GM12878 (cell line): Measurements from ENCODE around the gene PLCD1. TPM values are rescaled to one million over a fixed set of nuclear protein-coding genes. Genes with fewer than 3 reads are reported as not detected.

Experiments used
- ATAC-seq: fragments of 200-7000 bp; cut with Tn5 transposase; 3 replicates; pipeline ENCODE4 v1.9.1; 2020; ENCODE audit warnings: mild to moderate bottlenecking, moderate library complexity
- BruUV-seq: library from RNA; stranded (reverse); fragments of 400-500 nt; replicated peaks from 2 replicates; lab custom pipeline; 2021; lab: Mats Ljungman, UMichigan
- CTCF ChIA-PET: fragments of 300-600 bp; sonication (Branson Sonifier 250); formaldehyde crosslinking; extraction: SDS; loops from one replicate; lab custom pipeline; 2021; ENCODE audit warnings: inconsistent platforms; lab: Yijun Ruan, JAX
- POLR2A ChIA-PET: fragments of 350-600 bp; formaldehyde crosslinking; extraction: SDS; loops from one replicate; lab custom pipeline; 2021; ENCODE audit warnings: inconsistent platforms; lab: Charles Lee
- RAD21 ChIA-PET: fragments of 300-600 bp; sonication (Branson Sonifier 250); formaldehyde crosslinking; loops from one replicate; lab custom pipeline; 2023; ENCODE audit warnings: antibody characterized with exemption; ENCODE audit not compliant: unreplicated experiment; lab: Charles Lee
- SMC1A ChIA-PET: fragments of 300-600 bp; sonication (Branson Sonifier 250); formaldehyde crosslinking; loops from one replicate; lab custom pipeline; 2023; ENCODE audit not compliant: unreplicated experiment, uncharacterized antibody; lab: Charles Lee
- DNase-seq: peaks from one replicate; pipeline ENCODE4 v3.0.0-alpha.2; 2011; ENCODE audit warnings: low read depth, low spot score
- FAIRE-seq: peaks from 3 replicates; lab custom pipeline; 2011; peaks lifted over from hg19 to GRCh38; lab: Jason Lieb, UNC
- H2AFZ ChIP-seq: 2 replicates; pipeline ENCODE4 v1.6.0; 2011; ENCODE audit warnings: low read depth, low read length, control low read depth; ENCODE audit not compliant: control insufficient read depth
- H3K27ac ChIP-seq: 2 replicates; pipeline ENCODE4 v1.5.1; 2011; ENCODE audit warnings: control low read depth; ENCODE audit not compliant: control insufficient read depth, insufficient read depth
- H3K27me3 ChIP-seq, 2 experiments: replicated peaks in 1 of 2; 2 replicates each; pipeline versions ENCODE4 v1.6.0 to v1.6.1; 2011; ENCODE audit warnings: low read length in 1 of 2; ENCODE audit not compliant: control insufficient read depth in 2 of 2, insufficient read depth in 2 of 2
- H3K36me3 ChIP-seq, 2 experiments: 2 replicates each; pipeline ENCODE4 v1.5.1; 2011; ENCODE audit warnings: low read length in 1 of 2; ENCODE audit not compliant: control insufficient read depth in 2 of 2, insufficient read depth in 2 of 2
- H3K4me1 ChIP-seq: 2 replicates; pipeline ENCODE4 v1.6.1; 2011; ENCODE audit warnings: mild to moderate bottlenecking, low read length, moderate library complexity, mixed read lengths; ENCODE audit not compliant: control insufficient read depth, insufficient read depth
- H3K4me2 ChIP-seq: 2 replicates; pipeline ENCODE4 v1.6.0; 2011; ENCODE audit warnings: control low read depth; ENCODE audit not compliant: control insufficient read depth, insufficient read depth
- H3K4me3 ChIP-seq: fragments of 200-600 bp; sonication (generic); 2 replicates; pipeline ENCODE4 v1.5.1; 2016
- H3K79me2 ChIP-seq: 2 replicates; pipeline ENCODE4 v1.6.0; 2011; ENCODE audit warnings: low read length; ENCODE audit not compliant: control insufficient read depth, insufficient read depth
- H3K9ac ChIP-seq: 2 replicates; pipeline ENCODE4 v1.8.0; 2011; ENCODE audit warnings: low read length, control low read depth, mixed read lengths; ENCODE audit not compliant: control insufficient read depth, insufficient read depth
- H3K9me3 ChIP-seq: replicated peaks from 3 replicates; pipeline ENCODE4 v1.5.1; 2011; ENCODE audit warnings: mild to moderate bottlenecking, low read length; ENCODE audit not compliant: control insufficient read depth, insufficient read depth
- H4K20me1 ChIP-seq: 2 replicates; pipeline ENCODE4 v1.6.0; 2011; ENCODE audit not compliant: control insufficient read depth, insufficient read depth
- ATF7 ChIP-seq: fragments of 450-650 bp; IDR thresholded peaks from 2 replicates; pipeline ENCODE4 v1.6.1; 2016; ENCODE audit warnings: low read depth, mild to moderate bottlenecking
- FOXM1 ChIP-seq: IDR thresholded peaks from 2 replicates; pipeline ENCODE4 v1.6.1; 2012; ENCODE audit warnings: low read depth, mild to moderate bottlenecking, inconsistent platforms, low read length, moderate library complexity
- HDAC2 ChIP-seq: fragments of 200-600 bp; sonication (generic); IDR thresholded peaks from 2 replicates; pipeline ENCODE4 v1.6.1; 2017
- MEF2B ChIP-seq: fragments of 450-650 bp; IDR thresholded peaks from 2 replicates; pipeline ENCODE4 v1.6.1; 2018; ENCODE audit warnings: mild to moderate bottlenecking, moderate library complexity; ENCODE audit not compliant: partially characterized antibody, poor library complexity, severe bottlenecking
- POLR2AphosphoS2 ChIP-seq: IDR thresholded peaks from 2 replicates; pipeline ENCODE4 v1.6.1; 2011; ENCODE audit warnings: low read depth, mild to moderate bottlenecking, low read length, improper control_type of control experiment, moderate library complexity
- SMAD1 ChIP-seq: fragments of 450-650 bp; IDR thresholded peaks from 2 replicates; pipeline ENCODE4 v1.6.1; 2018; ENCODE audit warnings: mild to moderate bottlenecking, low read depth; ENCODE audit not compliant: partially characterized antibody
- STAT1 ChIP-seq: fragments of 450-650 bp; conservative IDR thresholded peaks from 2 replicates; pipeline ENCODE4 v1.6.1; 2014; ENCODE audit warnings: antibody characterized with exemption, mild to moderate bottlenecking
- ZBED1 ChIP-seq: IDR thresholded peaks from 2 replicates; pipeline ENCODE4 v1.6.1; 2016; ENCODE audit warnings: borderline replicate concordance
- ZNF217 ChIP-seq: fragments of 450-650 bp; IDR thresholded peaks from 2 replicates; pipeline ENCODE4 v1.6.1; 2017; ENCODE audit warnings: antibody characterized with exemption, mild to moderate bottlenecking
- WGBS: methylation state at CpG from one replicate; pipeline ENCODE4 v1.1.6; 2016; ENCODE audit warnings: low lambda C conversion rate; ENCODE audit not compliant: insufficient replicate concordance, insufficient coverage; ENCODE audit errors: missing lambda C conversion rate; 5-methylcytosine and 5-hydroxymethylcytosine counted together
- in situ Hi-C: fragments of 300-500 bp; cut with MboI; formaldehyde crosslinking; loops from 9 replicates; pipeline ENCODE4 v1.14.3; 2018; ENCODE audit warnings: mixed read lengths
- intact Hi-C: fragments of 100-400 bp; cut with micrococcal nuclease; formaldehyde crosslinking; loops from one replicate; pipeline ENCODE4 v1.14.2; 2022; ENCODE audit not compliant: unreplicated experiment
- polyA plus RNA-seq, 11 experiments: library from polyadenylated mRNA; depleted of rRNA in 4 of 11; unstranded in 6 of 11; stranded (reverse) in 5 of 11; fragments of >200 nt; fragmentation: Nextera tagmentation in 4 of 11; fragmentation: Illumina TruSeq in 1 of 11; extraction: Ambion mirVana in 4 of 11; extraction: Trizol in 1 of 11; gene quantifications; 1 replicate in 1 of 11; 2 replicates in 10 of 11; pipeline versions ENCODE4 v1.2.1 to v1.2.3, GENCODE V29; 2011 to 2016; ENCODE audit warnings: inconsistent platforms in 2 of 11, missing spikeins in 2 of 11, low read depth in 1 of 11
- total RNA-seq, 4 experiments: library from RNA; depleted of rRNA in 3 of 4; stranded (reverse); fragments of >200 nt in 3 of 4; fragmentation: Illumina TruSeq in 1 of 4; extraction: Trizol in 1 of 4; gene quantifications; 2 replicates each; pipeline versions ENCODE4 v1.2.1 to v1.2.3, GENCODE V29; 2013 to 2021
- TF ChIP-seq, protein P1 (sequence below): IDR thresholded peaks from 2 replicates; pipeline ENCODE4 v1.6.1; 2012; ENCODE audit warnings: low read depth, low read length, improper control_type of control experiment
- TF ChIP-seq, protein P2 (sequence below): fragments of 450-650 bp; formaldehyde crosslinking; IDR thresholded peaks from 2 replicates; pipeline ENCODE4 v1.4.0; 2022; ENCODE audit warnings: mild to moderate bottlenecking, moderate library complexity
- TF ChIP-seq, protein P3 (sequence below): fragments of 150-350 bp; IDR thresholded peaks from 2 replicates; pipeline ENCODE4 v1.6.1; 2014; ENCODE audit warnings: mild to moderate bottlenecking, low read depth, low read length
- TF ChIP-seq, protein P4 (sequence below): IDR thresholded peaks from 2 replicates; pipeline ENCODE4 v1.6.1; 2012; ENCODE audit warnings: mild to moderate bottlenecking, low read depth, low read length
- TF ChIP-seq, protein P5 (sequence below): IDR thresholded peaks from 2 replicates; pipeline ENCODE4 v1.6.1; 2012; ENCODE audit warnings: low read length, inconsistent platforms

The PLCD1 gene
- total and polyA plus RNA-seq, 10 of the 15 experiments (the other 5 are each of a cell fraction or from before 2014, with no cell fraction given), result 0.20 to 3.9 (median 1.2) TPM; not detected in 1

DNA sequence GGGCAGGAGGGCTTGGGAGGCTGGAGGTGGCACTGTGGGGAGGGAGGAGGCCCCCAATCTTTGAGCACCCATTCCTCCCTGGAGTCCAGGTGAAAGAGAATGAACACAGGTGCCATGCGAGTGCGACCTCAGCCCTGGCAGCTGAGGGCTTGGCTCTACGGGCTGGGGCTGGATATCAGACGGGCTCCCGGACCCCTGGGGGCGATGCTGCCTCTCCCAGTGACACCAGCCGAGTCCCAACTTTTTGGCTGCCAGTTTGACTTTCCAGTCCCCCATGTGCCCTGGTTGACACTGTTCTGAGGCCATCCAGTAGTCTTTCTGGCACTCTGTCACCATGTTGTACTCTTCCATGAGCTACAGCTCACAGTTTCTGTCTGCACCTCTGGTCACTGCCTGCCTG lies 37.6 kb downstream of the PLCD1 start:
- Histone ChIP-seq H3K36me3 (no peaks in the 10 kb centered on the region; a peak in 1 of 4 replicates), H3K9me3 (no peaks in the 10 kb centered on the region), H3K27me3 (no peaks in the 10 kb centered on the region), H3K4me3 (no peak overlapping the region), H3K79me2 (no peaks in the 10 kb centered on the region; the same call in 1 of the 2 replicates), H3K4me2 (no peak overlapping the region), H3K27ac (no peak overlapping the region), H3K4me1 (peaks cover 9% of the 10 kb centered on the region), H4K20me1 (no peaks in the 10 kb centered on the region), H2AFZ (no peak overlapping the region), H3K9ac (no peak overlapping the region)
- RAD21 ChIA-PET, result no interaction called here
- CTCF ChIA-PET, result no interaction called here
- BruUV-seq, result no TSS peak
- SMC1A ChIA-PET, result no interaction called here
- WGBS, result 75% methylated on average over 7 of the region's 7 CpGs
- in situ Hi-C loops, result no loop called here
- DNase-seq (no peak), FAIRE-seq (peak; percentile 7), ATAC-seq (no peak)
- POLR2A ChIA-PET, result no interaction called here
- intact Hi-C loops, result no loop called here
- TF ChIP-seq, protein P1, sequence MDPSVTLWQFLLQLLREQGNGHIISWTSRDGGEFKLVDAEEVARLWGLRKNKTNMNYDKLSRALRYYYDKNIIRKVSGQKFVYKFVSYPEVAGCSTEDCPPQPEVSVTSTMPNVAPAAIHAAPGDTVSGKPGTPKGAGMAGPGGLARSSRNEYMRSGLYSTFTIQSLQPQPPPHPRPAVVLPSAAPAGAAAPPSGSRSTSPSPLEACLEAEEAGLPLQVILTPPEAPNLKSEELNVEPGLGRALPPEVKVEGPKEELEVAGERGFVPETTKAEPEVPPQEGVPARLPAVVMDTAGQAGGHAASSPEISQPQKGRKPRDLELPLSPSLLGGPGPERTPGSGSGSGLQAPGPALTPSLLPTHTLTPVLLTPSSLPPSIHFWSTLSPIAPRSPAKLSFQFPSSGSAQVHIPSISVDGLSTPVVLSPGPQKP, result no peak
- TF ChIP-seq, protein P2, sequence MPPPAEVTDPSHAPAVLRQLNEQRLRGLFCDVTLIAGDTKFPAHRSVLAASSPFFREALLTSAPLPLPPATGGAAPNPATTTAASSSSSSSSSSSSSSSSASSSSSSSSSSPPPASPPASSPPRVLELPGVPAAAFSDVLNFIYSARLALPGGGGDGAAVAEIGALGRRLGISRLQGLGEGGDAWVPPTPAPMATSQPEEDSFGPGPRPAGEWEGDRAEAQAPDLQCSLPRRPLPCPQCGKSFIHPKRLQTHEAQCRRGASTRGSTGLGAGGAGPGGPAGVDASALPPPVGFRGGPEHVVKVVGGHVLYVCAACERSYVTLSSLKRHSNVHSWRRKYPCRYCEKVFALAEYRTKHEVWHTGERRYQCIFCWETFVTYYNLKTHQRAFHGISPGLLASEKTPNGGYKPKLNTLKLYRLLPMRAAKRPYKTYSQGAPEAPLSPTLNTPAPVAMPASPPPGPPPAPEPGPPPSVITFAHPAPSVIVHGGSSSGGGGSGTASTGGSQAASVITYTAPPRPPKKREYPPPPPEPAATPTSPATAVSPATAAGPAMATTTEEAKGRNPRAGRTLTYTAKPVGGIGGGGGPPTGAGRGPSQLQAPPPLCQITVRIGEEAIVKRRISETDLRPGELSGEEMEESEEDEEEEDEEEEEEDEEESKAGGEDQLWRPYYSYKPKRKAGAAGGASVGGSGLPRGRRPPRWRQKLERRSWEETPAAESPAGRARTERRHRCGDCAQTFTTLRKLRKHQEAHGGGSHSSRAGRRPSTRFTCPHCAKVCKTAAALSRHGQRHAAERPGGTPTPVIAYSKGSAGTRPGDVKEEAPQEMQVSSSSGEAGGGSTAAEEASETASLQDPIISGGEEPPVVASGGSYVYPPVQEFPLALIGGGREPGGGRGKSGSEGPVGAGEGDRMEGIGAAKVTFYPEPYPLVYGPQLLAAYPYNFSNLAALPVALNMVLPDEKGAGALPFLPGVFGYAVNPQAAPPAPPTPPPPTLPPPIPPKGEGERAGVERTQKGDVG, result no peak
- no peak for TF ChIP-seq SMAD1
- TF ChIP-seq, protein P3, sequence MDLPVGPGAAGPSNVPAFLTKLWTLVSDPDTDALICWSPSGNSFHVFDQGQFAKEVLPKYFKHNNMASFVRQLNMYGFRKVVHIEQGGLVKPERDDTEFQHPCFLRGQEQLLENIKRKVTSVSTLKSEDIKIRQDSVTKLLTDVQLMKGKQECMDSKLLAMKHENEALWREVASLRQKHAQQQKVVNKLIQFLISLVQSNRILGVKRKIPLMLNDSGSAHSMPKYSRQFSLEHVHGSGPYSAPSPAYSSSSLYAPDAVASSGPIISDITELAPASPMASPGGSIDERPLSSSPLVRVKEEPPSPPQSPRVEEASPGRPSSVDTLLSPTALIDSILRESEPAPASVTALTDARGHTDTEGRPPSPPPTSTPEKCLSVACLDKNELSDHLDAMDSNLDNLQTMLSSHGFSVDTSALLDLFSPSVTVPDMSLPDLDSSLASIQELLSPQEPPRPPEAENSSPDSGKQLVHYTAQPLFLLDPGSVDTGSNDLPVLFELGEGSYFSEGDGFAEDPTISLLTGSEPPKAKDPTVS, result no peak
- TF ChIP-seq HDAC2, result no peak
- no peak for TF ChIP-seq STAT1
- TF ChIP-seq POLR2AphosphoS2, result no peak
- no peak for TF ChIP-seq ZNF217
- TF ChIP-seq, protein P4, sequence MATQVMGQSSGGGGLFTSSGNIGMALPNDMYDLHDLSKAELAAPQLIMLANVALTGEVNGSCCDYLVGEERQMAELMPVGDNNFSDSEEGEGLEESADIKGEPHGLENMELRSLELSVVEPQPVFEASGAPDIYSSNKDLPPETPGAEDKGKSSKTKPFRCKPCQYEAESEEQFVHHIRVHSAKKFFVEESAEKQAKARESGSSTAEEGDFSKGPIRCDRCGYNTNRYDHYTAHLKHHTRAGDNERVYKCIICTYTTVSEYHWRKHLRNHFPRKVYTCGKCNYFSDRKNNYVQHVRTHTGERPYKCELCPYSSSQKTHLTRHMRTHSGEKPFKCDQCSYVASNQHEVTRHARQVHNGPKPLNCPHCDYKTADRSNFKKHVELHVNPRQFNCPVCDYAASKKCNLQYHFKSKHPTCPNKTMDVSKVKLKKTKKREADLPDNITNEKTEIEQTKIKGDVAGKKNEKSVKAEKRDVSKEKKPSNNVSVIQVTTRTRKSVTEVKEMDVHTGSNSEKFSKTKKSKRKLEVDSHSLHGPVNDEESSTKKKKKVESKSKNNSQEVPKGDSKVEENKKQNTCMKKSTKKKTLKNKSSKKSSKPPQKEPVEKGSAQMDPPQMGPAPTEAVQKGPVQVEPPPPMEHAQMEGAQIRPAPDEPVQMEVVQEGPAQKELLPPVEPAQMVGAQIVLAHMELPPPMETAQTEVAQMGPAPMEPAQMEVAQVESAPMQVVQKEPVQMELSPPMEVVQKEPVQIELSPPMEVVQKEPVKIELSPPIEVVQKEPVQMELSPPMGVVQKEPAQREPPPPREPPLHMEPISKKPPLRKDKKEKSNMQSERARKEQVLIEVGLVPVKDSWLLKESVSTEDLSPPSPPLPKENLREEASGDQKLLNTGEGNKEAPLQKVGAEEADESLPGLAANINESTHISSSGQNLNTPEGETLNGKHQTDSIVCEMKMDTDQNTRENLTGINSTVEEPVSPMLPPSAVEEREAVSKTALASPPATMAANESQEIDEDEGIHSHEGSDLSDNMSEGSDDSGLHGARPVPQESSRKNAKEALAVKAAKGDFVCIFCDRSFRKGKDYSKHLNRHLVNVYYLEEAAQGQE, result no peak
- no peak for TF ChIP-seq ZBED1
- TF ChIP-seq MEF2B, result no peak
- TF ChIP-seq, protein P5, sequence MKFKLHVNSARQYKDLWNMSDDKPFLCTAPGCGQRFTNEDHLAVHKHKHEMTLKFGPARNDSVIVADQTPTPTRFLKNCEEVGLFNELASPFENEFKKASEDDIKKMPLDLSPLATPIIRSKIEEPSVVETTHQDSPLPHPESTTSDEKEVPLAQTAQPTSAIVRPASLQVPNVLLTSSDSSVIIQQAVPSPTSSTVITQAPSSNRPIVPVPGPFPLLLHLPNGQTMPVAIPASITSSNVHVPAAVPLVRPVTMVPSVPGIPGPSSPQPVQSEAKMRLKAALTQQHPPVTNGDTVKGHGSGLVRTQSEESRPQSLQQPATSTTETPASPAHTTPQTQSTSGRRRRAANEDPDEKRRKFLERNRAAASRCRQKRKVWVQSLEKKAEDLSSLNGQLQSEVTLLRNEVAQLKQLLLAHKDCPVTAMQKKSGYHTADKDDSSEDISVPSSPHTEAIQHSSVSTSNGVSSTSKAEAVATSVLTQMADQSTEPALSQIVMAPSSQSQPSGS, result no peak
- no peak for TF ChIP-seq FOXM1
- no peak for TF ChIP-seq ATF7
